IPS-NIHi7 (cell line): ENCODE measurements around the gene TNFRSF25.
"Not testable (repeated sequence)": the region's sequence is repeated elsewhere in the genome, so short reads cannot be mapped to it uniquely, and the experiment has no call there.

Source experiments
- DNase-seq: peaks from one replicate; pipeline ENCODE4 v3.0.0; 2012; ENCODE audit warnings: mixed read lengths; ENCODE audit errors: extremely low spot score

Gene TNFRSF25

GRCh38 chr1:6502000-6502891 is 36.3 kb upstream of the TNFRSF25 start:
- no peak for DNase-seq

- no peak for DNase-seq
Observed at GRCh38 chr1:6501279-6501813, 35.4 kb upstream of the TNFRSF25 start.

GRCh38 chr1:6500544-6501278 is 34.7 kb upstream of the TNFRSF25 start:
- no peak for DNase-seq

- DNase-seq = no peak
Observed at GRCh38 chr1:6499296-6499695, 33.3 kb upstream of the TNFRSF25 start.

GRCh38 chr1:6498576-6499111 is 32.7 kb upstream of the TNFRSF25 start:
- DNase-seq = no peak

- no peak for DNase-seq
Observed at GRCh38 chr1:6497867-6498575, 32.0 kb upstream of the TNFRSF25 start.

- peak; percentile 89 for DNase-seq
Observed at GRCh38 chr1:6497215-6497866, 31.4 kb upstream of the TNFRSF25 start.

GRCh38 chr1:6496890-6497214 is 30.9 kb upstream of the TNFRSF25 start:
- DNase-seq = no peak

GRCh38 chr1:6496365-6496721 is 30.4 kb upstream of the TNFRSF25 start:
- DNase-seq = no peak

GRCh38 chr1:6495540-6496364 is 29.8 kb upstream of the TNFRSF25 start:
- DNase-seq = no peak

- DNase-seq = no peak
Observed at GRCh38 chr1:6495041-6495441, 29.1 kb upstream of the TNFRSF25 start.

GRCh38 chr1:6494627-6495026 is 28.7 kb upstream of the TNFRSF25 start:
- no peak for DNase-seq

- DNase-seq = not testable (repeated sequence)
Observed at GRCh38 chr1:6493834-6494223, 27.9 kb upstream of the TNFRSF25 start.

GRCh38 chr1:6491966-6492365 is 26.0 kb upstream of the TNFRSF25 start:
- no peak for DNase-seq

- DNase-seq = peak; percentile 48
Observed at GRCh38 chr1:6491480-6491962, 25.5 kb upstream of the TNFRSF25 start, which contains the start of gene PLEKHG5. Gene PLEKHG5 (minus strand): TSS chr1:6491667. CDS start chr1:6477571, 14,096 bp downstream.

- DNase-seq = no peak
Observed at GRCh38 chr1:6491081-6491449, 25.1 kb upstream of the TNFRSF25 start.

- peak; percentile 84 for DNase-seq
Observed at GRCh38 chr1:6490181-6491080, 24.5 kb upstream of the TNFRSF25 start.

- DNase-seq = peak; percentile 89
Observed at GRCh38 chr1:6489799-6490180, 23.8 kb upstream of the TNFRSF25 start.

- DNase-seq = no peak
Observed at GRCh38 chr1:6489383-6489765, 23.4 kb upstream of the TNFRSF25 start.
